K562 (cell line): ENCODE results near the gene ZNF565. TPM values are rescaled to one million over a fixed set of nuclear protein-coding genes. Genes with fewer than 3 reads are reported as not detected.

Source experiments
- ATAC-seq: fragments of 200-7000 bp; cut with Tn5 transposase; 3 replicates; pipeline ENCODE4 v1.9.1; 2020; ENCODE audit warnings: moderate library complexity
- BruUV-seq: library from RNA; stranded (reverse); fragments of 400-500 nt; replicated peaks from 2 replicates; lab custom pipeline; 2021; lab: Mats Ljungman, UMichigan
- CTCF ChIA-PET: fragments of 300-600 bp; formaldehyde crosslinking; extraction: SDS; loops from one replicate; lab custom pipeline; 2021; ENCODE audit warnings: low intra/inter-chr PET ratio; lab: Yijun Ruan, JAX
- POLR2A ChIA-PET: fragments of 300-600, 350-650 bp; sonication (Branson Sonifier 250); formaldehyde crosslinking; extraction: SDS; loops from one replicate; lab custom pipeline; 2021; ENCODE audit warnings: antibody characterized with exemption, inconsistent platforms; lab: Yijun Ruan, JAX
- DNase-seq, 4 experiments: peaks; one replicate each; pipeline versions ENCODE4 v3.0.0 to v3.0.0-alpha.2; 2011 to 2018; ENCODE audit warnings: low spot score in 3 of 4, mixed read lengths in 3 of 4; ENCODE audit errors: extremely low read depth in 1 of 4
- FAIRE-seq: peaks from 2 replicates; lab custom pipeline; 2011; peaks lifted over from hg19 to GRCh38; lab: Jason Lieb, UNC
- H2AFZ ChIP-seq: 2 replicates; pipeline ENCODE4 v1.6.0; 2011; ENCODE audit warnings: low read depth, low read length, control low read depth, inconsistent platforms
- H3K27ac ChIP-seq: fragments of 200-600 bp; 3 replicates; pipeline ENCODE4 v1.8.0; 2011; ENCODE audit warnings: low read depth, mild to moderate bottlenecking, control low read depth, inconsistent platforms, low read length, moderate library complexity, mixed read lengths; ENCODE audit errors: extremely low read depth
- H3K27me3 ChIP-seq, 2 experiments: fragments of 300-600 bp in 1 of 2; 2 replicates in 1 of 2; 3 replicates in 1 of 2; pipeline versions ENCODE4 v1.6.0 to v1.8.0; 2011; ENCODE audit warnings: inconsistent platforms in 2 of 2, low read length in 2 of 2, mild to moderate bottlenecking in 1 of 2, mixed read lengths in 1 of 2, moderate library complexity in 1 of 2; ENCODE audit not compliant: control insufficient read depth in 2 of 2, insufficient read depth in 2 of 2
- H3K36me3 ChIP-seq: fragments of 300-600 bp; 3 replicates; pipeline ENCODE4 v1.8.0; 2011; ENCODE audit warnings: mild to moderate bottlenecking, low read length, inconsistent platforms; ENCODE audit not compliant: control insufficient read depth, insufficient read depth
- H3K4me1 ChIP-seq, 2 experiments: fragments of 200-600 bp in 1 of 2; replicated peaks in 1 of 2; 2 replicates in 1 of 2; 3 replicates in 1 of 2; pipeline versions ENCODE4 v1.5.1 to v1.8.0; 2011; ENCODE audit warnings: inconsistent platforms in 2 of 2, low read length in 2 of 2, mild to moderate bottlenecking in 1 of 2, mixed read lengths in 1 of 2, moderate library complexity in 1 of 2; ENCODE audit not compliant: control insufficient read depth in 2 of 2, insufficient read depth in 2 of 2
- H3K4me2 ChIP-seq: 2 replicates; pipeline ENCODE4 v1.6.1; 2011; ENCODE audit warnings: low read length, control low read depth, inconsistent platforms, mixed read lengths; ENCODE audit not compliant: insufficient read depth
- H3K4me3 ChIP-seq: fragments of 200-600 bp; sonication (generic), shearing (Covaris generic); 2 replicates; pipeline ENCODE4 v1.5.1; 2016; ENCODE audit warnings: control low read depth, inconsistent platforms
- H3K79me2 ChIP-seq: fragments of 200-600 bp; 3 replicates; pipeline ENCODE4 v1.8.0; 2011; ENCODE audit warnings: low read length, inconsistent platforms; ENCODE audit not compliant: control insufficient read depth, insufficient read depth
- H3K9ac ChIP-seq, 2 experiments: 2 replicates each; pipeline versions ENCODE4 v1.6.0 to v1.6.1; 2011; ENCODE audit warnings: low read depth in 2 of 2, low read length in 2 of 2, control low read depth in 1 of 2, inconsistent platforms in 1 of 2, mild to moderate bottlenecking in 1 of 2, mixed read lengths in 1 of 2; ENCODE audit not compliant: insufficient read depth in 1 of 2
- H3K9me1 ChIP-seq: one replicate; pipeline ENCODE4 v1.6.0; 2011; ENCODE audit warnings: inconsistent platforms, mild to moderate bottlenecking, low read length, moderate library complexity; ENCODE audit not compliant: control insufficient read depth, insufficient read depth
- H3K9me3 ChIP-seq: replicated peaks from 2 replicates; pipeline ENCODE4 v1.5.1; 2011; ENCODE audit warnings: low read depth, low read length, inconsistent platforms; ENCODE audit not compliant: control insufficient read depth, insufficient read depth
- H4K20me1 ChIP-seq: replicated peaks from 2 replicates; pipeline ENCODE4 v1.6.1; 2011; ENCODE audit warnings: low read length, inconsistent platforms, mixed read lengths; ENCODE audit not compliant: control insufficient read depth, insufficient read depth
- HDAC1 ChIP-seq, 2 experiments: fragments of 450-650 bp; IDR thresholded peaks; 2 replicates each; pipeline ENCODE4 v1.6.1; 2016 to 2017; ENCODE audit warnings: inconsistent platforms in 1 of 2, mild to moderate bottlenecking in 1 of 2, moderate library complexity in 1 of 2
- HNRNPH1 ChIP-seq: fragments of 200-400 bp; formaldehyde crosslinking; optimal IDR thresholded peaks from 2 replicates; pipeline ENCODE3; 2017; ENCODE audit warnings: low read depth, mild to moderate bottlenecking, low read length, moderate library complexity
- PCBP1 ChIP-seq: fragments of 200-400 bp; formaldehyde crosslinking; IDR thresholded peaks from 2 replicates; pipeline ENCODE4 v1.6.1; 2018; ENCODE audit warnings: mild to moderate bottlenecking, low read depth, low read length; ENCODE audit not compliant: poor library complexity, severe bottlenecking
- RAD21 ChIP-seq, 2 experiments: fragments of 250-450 bp in 1 of 2; fragments of 450-650 bp in 1 of 2; sonication (Bioruptor Pico) in 1 of 2; formaldehyde crosslinking in 1 of 2; IDR thresholded peaks in 1 of 2; conservative IDR thresholded peaks in 1 of 2; 2 replicates each; pipeline versions ENCODE4 v1.4.0 to v1.8.0; 2020 to 2022; ENCODE audit warnings: mild to moderate bottlenecking in 2 of 2, moderate library complexity in 1 of 2
- WHSC1 ChIP-seq: IDR thresholded peaks from one replicate; pipeline ENCODE4 v1.6.1; 2012; ENCODE audit warnings: low read length, control low read depth, inconsistent platforms
- XRCC5 ChIP-seq: fragments of 200-400 bp; formaldehyde crosslinking; IDR thresholded peaks from 2 replicates; pipeline ENCODE4 v1.6.1; 2017; ENCODE audit warnings: low read depth, mild to moderate bottlenecking, low read length
- WGBS: fragments of 100-300 bp; shearing (Covaris generic); methylation state at CpG from one replicate; pipeline ENCODE4 v1.1.6; 2016; ENCODE audit warnings: low coverage, mixed read lengths; ENCODE audit not compliant: insufficient coverage; ENCODE audit errors: missing lambda C conversion rate; 5-methylcytosine and 5-hydroxymethylcytosine counted together
- in situ Hi-C: fragments of 300-500 bp; cut with MboI; formaldehyde crosslinking; loops from 4 replicates; pipeline ENCODE4 v1.15.0; 2018; ENCODE audit warnings: inconsistent platforms, mixed read lengths
- intact Hi-C: fragments of 100-400 bp; cut with micrococcal nuclease; formaldehyde crosslinking; loops from 2 replicates; pipeline ENCODE4 v1.14.2; 2022
- polyA plus RNA-seq, 8 experiments: library from polyadenylated mRNA; depleted of rRNA in 4 of 8; stranded (reverse) in 5 of 8; unstranded in 3 of 8; fragments of >200 nt; fragmentation: Nextera tagmentation in 2 of 8; fragmentation: Illumina TruSeq in 1 of 8; extraction: Ambion mirVana in 2 of 8; extraction: Trizol in 1 of 8; gene quantifications; 2 replicates each; pipeline versions ENCODE4 v1.2.1 to v1.2.3, GENCODE V29; 2011 to 2014; ENCODE audit warnings: inconsistent platforms in 1 of 8, missing spikeins in 1 of 8
- total RNA-seq, 7 experiments: library from RNA; depleted of rRNA in 6 of 7; stranded (reverse); fragments of >200 nt in 6 of 7; fragmentation: Illumina TruSeq in 2 of 7; extraction: Trizol in 2 of 7; gene quantifications; 2 replicates each; pipeline versions ENCODE4 v1.2.1 to v1.2.3, GENCODE V29; 2011 to 2021; ENCODE audit warnings: low replicate concordance in 1 of 7
- TF ChIP-seq, protein P1 (sequence below): fragments of 450-650 bp; IDR thresholded peaks from 2 replicates; pipeline ENCODE4 v1.6.1; 2016; ENCODE audit warnings: low read depth
- TF ChIP-seq, protein P2 (sequence below): fragments of 250-450 bp; sonication (Bioruptor Pico); IDR thresholded peaks from 2 replicates; pipeline ENCODE4 v1.5.0; 2021; ENCODE audit warnings: mild to moderate bottlenecking, moderate library complexity
- TF ChIP-seq, protein P3 (sequence below): fragments of 450-650 bp; conservative IDR thresholded peaks from 2 replicates; pipeline ENCODE4 v1.6.1; 2016; ENCODE audit warnings: missing genetic modification characterization, low read depth, mild to moderate bottlenecking, missing compliant biosample characterization, moderate library complexity

ZNF565 gene
- total and polyA plus RNA-seq, 9 of the 15 experiments (the other 6 are each of a cell fraction or from before 2014, with no cell fraction given) = 1.3 to 3.2 (median 2.6) TPM

DNA sequence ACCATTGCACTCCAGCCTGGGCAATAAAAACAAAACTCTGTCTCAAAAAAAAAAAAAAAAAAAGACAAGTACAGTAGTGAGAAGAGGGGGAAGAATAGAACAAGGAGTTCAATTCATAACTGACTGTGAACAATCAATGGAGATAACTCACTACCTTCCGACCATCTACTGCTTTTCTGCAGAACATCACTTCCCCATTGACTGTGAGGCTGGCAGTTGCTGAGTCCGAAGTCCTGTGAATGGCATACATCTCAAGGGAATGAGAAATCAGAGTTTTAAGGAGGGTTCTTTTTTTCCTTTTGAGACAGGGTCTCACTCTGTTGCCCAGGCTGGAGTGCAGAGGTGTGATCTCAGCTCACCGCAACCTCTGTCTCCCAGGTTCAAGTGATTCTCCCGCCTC lies 11.2 kb downstream of the ZNF565 start:
- Histone ChIP-seq H3K79me2 (no peaks in the 10 kb centered on the region), H3K9me1 (no peaks in the 10 kb centered on the region), H3K4me3 (no peak overlapping the region), H3K4me2 (no peak overlapping the region), H3K4me1 (no peaks in the 10 kb centered on the region), H4K20me1 (no peaks in the 10 kb centered on the region), H3K27ac (no peak overlapping the region), H3K27me3 (no peaks in the 10 kb centered on the region), H3K36me3 (no peaks in the 10 kb centered on the region), H3K9me3 (no peaks in the 10 kb centered on the region), H2AFZ (no peak overlapping the region), H3K9ac (no peak overlapping the region)
- in situ Hi-C loops = no loop called here
- intact Hi-C loops = no loop called here
- no TSS peak for BruUV-seq
- POLR2A ChIA-PET = interaction anchor here (1.7 to 2.0 kb wide), 2 partner anchors 9 to 12 kb away, joined by 3 to 13 read pairs; partner anchors contain the start of genes ZNF146 and ZNF565
- ATAC-seq = no peak
- DNase-seq = no peak
- 70% methylated on average over 4 of the region's 4 CpGs for WGBS
- CTCF ChIA-PET = no interaction called here
- FAIRE-seq = no peak
- TF ChIP-seq WHSC1 (no peak), HNRNPH1 (no peak), PCBP1 (no peak), RAD21 (CRISPR knock-in tag; conservative IDR thresholded peaks at IDR 0.05 in 1 of 2, IDR thresholded peaks at IDR 0.05 in 1 of 2) (no peak), XRCC5 (no peak), HDAC1 (IDR thresholded peaks at IDR 0.05) (no peak)
- TF ChIP-seq, protein P1, sequence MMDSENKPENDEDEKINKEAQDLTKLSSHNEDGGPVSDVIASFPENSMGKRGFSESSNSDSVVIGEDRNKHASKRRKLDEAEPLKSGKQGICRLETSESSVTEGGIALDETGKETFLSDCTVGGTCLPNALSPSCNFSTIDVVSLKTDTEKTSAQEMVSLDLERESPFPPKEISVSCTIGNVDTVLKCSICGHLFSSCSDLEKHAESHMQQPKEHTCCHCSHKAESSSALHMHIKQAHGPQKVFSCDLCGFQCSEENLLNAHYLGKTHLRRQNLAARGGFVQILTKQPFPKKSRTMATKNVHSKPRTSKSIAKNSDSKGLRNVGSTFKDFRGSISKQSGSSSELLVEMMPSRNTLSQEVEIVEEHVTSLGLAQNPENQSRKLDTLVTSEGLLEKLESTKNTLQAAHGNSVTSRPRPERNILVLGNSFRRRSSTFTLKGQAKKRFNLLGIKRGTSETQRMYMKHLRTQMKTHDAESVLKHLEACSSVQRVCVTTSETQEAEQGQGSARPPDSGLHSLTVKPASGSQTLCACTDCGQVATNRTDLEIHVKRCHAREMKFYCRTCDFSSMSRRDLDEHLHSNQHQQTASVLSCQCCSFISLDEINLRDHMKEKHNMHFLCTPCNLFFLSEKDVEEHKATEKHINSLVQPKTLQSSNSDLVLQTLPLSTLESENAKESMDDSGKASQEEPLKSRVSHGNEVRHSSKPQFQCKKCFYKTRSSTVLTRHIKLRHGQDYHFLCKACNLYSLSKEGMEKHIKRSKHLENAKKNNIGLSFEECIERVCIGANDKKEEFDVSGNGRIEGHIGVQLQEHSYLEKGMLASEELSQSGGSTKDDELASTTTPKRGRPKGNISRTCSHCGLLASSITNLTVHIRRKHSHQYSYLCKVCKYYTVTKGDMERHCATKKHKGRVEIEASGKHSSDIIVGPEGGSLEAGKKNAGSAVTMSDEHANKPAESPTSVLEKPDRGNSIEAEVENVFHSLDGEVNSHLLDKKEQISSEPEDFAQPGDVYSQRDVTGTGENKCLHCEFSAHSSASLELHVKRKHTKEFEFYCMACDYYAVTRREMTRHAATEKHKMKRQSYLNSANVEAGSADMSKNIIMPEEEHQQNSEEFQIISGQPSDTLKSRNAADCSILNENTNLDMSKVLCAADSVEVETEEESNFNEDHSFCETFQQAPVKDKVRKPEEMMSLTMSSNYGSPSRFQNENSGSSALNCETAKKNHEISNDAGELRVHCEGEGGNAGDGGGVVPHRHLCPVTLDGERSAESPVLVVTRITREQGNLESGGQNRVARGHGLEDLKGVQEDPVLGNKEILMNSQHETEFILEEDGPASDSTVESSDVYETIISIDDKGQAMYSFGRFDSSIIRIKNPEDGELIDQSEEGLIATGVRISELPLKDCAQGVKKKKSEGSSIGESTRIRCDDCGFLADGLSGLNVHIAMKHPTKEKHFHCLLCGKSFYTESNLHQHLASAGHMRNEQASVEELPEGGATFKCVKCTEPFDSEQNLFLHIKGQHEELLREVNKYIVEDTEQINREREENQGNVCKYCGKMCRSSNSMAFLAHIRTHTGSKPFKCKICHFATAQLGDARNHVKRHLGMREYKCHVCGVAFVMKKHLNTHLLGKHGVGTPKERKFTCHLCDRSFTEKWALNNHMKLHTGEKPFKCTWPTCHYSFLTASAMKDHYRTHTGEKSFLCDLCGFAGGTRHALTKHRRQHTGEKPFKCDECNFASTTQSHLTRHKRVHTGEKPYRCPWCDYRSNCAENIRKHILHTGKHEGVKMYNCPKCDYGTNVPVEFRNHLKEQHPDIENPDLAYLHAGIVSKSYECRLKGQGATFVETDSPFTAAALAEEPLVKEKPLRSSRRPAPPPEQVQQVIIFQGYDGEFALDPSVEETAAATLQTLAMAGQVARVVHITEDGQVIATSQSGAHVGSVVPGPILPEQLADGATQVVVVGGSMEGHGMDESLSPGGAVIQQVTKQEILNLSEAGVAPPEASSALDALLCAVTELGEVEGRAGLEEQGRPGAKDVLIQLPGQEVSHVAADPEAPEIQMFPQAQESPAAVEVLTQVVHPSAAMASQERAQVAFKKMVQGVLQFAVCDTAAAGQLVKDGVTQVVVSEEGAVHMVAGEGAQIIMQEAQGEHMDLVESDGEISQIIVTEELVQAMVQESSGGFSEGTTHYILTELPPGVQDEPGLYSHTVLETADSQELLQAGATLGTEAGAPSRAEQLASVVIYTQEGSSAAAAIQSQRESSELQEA = no peak
- TF ChIP-seq, protein P2, sequence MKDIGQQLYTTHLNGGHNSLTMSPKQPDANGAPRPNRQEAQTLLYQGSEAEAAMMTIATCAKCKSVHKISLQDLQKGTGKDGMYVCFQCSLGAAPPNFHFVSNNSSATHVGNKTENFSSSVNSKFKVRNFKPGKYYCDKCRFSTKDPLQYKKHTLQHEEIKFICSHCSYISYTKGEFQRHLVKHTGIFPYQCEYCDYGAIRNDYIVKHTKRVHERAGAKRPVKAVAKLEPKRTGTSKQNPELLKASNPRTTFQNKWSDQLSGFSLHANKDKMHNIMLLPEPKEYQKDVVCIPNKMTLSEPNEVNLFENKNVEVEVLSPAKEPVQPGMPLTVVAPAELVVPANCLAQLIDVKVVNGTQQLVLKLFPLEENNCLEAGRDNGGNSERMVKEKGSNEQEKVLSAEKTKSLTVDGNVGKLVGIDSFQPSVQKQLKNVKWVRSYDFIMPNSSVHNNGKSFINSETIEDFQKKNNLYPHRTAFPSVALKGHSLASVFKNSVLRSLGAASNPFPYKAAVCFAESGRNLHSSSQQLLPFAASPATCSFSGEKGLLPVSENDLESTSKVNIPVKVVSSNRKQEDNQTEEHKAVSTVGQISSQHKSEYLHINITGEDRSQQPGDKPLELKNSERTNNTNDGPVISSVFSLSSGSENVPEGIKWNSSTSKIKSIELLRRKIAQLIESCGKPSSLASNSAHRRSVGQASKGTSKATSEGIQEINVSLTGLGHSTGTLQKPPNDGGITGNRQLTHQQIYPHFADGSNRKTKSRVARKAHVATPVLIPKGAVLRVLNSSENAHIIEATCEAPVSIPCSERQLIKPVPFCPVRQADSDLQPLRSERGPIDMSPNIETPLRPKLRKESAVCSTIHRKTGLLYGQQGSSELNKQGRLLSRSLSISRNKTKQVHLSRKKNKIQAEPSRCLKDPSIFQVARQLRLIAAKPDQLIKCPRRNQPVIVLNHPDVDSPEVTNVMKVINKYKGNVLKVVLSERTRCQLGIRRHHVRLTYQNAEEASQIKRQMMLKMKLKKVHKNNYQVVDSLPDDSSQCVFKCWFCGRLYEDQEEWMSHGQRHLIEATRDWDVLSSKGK = no peak
- TF ChIP-seq, protein P3, sequence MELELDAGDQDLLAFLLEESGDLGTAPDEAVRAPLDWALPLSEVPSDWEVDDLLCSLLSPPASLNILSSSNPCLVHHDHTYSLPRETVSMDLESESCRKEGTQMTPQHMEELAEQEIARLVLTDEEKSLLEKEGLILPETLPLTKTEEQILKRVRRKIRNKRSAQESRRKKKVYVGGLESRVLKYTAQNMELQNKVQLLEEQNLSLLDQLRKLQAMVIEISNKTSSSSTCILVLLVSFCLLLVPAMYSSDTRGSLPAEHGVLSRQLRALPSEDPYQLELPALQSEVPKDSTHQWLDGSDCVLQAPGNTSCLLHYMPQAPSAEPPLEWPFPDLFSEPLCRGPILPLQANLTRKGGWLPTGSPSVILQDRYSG (tag) = no peak
